HCT116 (cell line): ENCODE data around the gene SNX20.

Experiments
- TF ChIP-seq, protein P1 (sequence below), 3 experiments: fragments of 200-600 bp in 1 of 3; sonication (generic) in 1 of 3; IDR thresholded peaks in 2 of 3; conservative IDR thresholded peaks in 1 of 3; 2 replicates each; pipeline ENCODE4 v1.5.1; 2012 to 2017; ENCODE audit warnings: low read depth in 2 of 3, low read length in 2 of 3, antibody characterized with exemption in 1 of 3, borderline replicate concordance in 1 of 3, control low read depth in 1 of 3, mild to moderate bottlenecking in 1 of 3, mixed read lengths in 1 of 3, mixed run types in 1 of 3, moderate library complexity in 1 of 3; ENCODE audit not compliant: insufficient read depth in 1 of 3
- TF ChIP-seq, protein P2 (sequence below): IDR thresholded peaks from 2 replicates; pipeline ENCODE4 v1.6.1; 2012; ENCODE audit warnings: low read depth

DNA sequence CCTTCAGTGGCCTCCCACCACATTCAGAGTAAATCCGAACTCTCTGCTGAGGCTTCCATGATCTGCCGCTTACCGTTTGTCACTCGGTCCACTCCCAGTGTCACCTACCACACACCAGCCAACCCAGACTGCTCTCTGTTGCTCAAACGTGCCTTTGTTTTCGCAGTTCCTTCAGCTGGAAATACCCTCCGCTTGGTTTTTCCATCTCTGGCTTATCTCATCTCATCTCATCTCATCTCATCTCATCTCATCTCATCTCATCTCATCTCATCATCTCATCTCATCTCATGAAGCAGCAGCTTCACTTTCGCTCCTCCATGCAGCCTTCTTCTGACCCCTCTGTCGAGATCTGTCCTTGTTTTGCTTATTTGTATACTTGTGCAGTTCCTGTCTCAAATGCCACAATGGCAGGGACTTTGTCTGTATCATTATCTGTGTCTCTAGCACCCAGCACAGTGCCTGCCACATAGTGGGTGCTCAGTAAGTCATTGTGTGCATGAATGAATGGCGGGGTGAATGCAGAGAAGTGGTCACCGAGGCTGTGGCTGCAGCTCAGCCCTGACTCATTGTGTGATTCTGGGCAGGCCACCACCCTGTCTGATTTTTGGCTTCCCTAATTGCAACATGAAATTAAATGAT lies 3.8 kb upstream of the SNX20 start:
- TF ChIP-seq, protein P1, sequence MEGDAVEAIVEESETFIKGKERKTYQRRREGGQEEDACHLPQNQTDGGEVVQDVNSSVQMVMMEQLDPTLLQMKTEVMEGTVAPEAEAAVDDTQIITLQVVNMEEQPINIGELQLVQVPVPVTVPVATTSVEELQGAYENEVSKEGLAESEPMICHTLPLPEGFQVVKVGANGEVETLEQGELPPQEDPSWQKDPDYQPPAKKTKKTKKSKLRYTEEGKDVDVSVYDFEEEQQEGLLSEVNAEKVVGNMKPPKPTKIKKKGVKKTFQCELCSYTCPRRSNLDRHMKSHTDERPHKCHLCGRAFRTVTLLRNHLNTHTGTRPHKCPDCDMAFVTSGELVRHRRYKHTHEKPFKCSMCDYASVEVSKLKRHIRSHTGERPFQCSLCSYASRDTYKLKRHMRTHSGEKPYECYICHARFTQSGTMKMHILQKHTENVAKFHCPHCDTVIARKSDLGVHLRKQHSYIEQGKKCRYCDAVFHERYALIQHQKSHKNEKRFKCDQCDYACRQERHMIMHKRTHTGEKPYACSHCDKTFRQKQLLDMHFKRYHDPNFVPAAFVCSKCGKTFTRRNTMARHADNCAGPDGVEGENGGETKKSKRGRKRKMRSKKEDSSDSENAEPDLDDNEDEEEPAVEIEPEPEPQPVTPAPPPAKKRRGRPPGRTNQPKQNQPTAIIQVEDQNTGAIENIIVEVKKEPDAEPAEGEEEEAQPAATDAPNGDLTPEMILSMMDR (IDR thresholded peaks at IDR 0.05 in 2 of 3, conservative IDR thresholded peaks at IDR 0.05 in 1 of 3; ENCODE audit: borderline replicate concordance in 1 of 3, insufficient read depth in 1 of 3, low read depth in 2 of 3, low read length in 2 of 3), result no peak
- TF ChIP-seq, protein P2, sequence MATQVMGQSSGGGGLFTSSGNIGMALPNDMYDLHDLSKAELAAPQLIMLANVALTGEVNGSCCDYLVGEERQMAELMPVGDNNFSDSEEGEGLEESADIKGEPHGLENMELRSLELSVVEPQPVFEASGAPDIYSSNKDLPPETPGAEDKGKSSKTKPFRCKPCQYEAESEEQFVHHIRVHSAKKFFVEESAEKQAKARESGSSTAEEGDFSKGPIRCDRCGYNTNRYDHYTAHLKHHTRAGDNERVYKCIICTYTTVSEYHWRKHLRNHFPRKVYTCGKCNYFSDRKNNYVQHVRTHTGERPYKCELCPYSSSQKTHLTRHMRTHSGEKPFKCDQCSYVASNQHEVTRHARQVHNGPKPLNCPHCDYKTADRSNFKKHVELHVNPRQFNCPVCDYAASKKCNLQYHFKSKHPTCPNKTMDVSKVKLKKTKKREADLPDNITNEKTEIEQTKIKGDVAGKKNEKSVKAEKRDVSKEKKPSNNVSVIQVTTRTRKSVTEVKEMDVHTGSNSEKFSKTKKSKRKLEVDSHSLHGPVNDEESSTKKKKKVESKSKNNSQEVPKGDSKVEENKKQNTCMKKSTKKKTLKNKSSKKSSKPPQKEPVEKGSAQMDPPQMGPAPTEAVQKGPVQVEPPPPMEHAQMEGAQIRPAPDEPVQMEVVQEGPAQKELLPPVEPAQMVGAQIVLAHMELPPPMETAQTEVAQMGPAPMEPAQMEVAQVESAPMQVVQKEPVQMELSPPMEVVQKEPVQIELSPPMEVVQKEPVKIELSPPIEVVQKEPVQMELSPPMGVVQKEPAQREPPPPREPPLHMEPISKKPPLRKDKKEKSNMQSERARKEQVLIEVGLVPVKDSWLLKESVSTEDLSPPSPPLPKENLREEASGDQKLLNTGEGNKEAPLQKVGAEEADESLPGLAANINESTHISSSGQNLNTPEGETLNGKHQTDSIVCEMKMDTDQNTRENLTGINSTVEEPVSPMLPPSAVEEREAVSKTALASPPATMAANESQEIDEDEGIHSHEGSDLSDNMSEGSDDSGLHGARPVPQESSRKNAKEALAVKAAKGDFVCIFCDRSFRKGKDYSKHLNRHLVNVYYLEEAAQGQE, result no peak
